ENCODE data around the gene GCGR.

GCGR gene

DNA sequence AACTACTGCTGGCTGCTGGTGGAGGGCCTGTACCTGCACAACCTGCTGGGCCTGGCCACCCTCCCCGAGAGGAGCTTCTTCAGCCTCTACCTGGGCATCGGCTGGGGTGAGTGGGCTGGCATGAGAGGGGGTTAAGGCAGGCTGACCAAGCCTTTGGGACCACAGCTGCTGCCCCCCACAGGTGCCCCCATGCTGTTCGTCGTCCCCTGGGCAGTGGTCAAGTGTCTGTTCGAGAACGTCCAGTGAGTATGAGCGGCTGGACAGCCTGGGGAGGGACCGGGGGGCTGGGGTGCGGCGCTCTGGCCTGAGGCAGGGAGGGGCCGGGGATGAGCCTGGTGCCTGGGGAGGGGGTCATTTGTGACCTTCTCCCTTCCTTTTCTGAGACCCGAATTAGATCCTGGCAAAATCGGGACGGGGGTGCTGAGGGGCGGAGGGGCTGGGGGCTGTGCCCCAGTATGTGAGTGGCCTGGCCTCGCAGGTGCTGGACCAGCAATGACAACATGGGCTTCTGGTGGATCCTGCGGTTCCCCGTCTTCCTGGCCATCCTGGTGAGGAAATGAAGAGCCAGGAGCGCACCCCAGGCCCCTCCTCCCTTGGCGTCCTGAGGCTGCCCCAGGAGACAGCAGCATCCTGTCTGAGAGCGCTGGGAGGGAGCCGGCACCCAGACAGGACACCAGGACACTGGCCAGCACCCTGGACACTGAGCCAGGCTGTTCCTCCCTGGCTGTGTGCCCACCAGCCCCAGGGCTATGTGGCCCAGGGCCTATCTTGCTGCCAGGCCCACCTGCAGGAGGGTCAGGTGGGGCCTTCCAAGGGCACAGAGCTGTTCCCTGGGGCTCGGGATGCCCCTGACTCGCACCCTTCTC lies 8.0 kb downstream of the GCGR start:
- DNase-seq: no peak

DNA sequence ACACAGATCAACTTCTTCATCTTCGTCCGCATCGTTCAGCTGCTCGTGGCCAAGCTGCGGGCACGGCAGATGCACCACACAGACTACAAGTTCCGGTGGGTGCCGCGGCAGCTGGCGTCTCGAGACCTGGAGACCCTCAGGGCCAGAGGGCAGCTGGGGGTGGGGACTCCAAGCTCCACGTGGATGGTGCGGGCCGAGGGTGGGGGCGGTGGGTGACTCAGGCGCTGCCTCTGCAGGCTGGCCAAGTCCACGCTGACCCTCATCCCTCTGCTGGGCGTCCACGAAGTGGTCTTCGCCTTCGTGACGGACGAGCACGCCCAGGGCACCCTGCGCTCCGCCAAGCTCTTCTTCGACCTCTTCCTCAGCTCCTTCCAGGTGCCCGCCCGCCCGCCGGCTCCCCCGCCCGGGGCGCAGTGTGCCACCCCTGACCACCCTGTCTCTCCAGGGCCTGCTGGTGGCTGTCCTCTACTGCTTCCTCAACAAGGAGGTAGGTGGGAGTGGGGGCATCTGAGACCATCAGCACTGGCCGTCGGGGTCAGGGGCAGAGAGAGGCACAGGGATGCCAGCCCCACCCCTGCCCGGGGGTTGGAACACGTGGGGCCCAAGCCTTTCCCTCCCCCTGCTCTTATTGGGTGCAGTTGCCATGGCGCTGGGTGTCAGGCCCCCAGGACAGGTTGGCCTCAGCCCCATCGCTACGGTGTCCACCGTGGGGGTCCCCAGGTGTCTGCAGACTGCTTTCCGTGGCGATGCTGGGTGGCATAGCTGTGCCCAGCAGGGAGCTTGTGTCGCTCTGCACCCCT lies 8.8 kb downstream of the GCGR start:
- no peak for DNase-seq

DNA sequence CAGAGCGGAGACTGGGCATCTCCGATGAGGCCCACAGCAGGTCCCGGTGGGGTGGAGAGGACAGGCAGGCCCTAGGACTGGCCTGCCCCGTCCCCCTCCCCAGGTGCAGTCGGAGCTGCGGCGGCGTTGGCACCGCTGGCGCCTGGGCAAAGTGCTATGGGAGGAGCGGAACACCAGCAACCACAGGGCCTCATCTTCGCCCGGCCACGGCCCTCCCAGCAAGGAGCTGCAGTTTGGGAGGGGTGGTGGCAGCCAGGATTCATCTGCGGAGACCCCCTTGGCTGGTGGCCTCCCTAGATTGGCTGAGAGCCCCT lies 9.4 kb downstream of the GCGR start:
- no peak for DNase-seq

DNA sequence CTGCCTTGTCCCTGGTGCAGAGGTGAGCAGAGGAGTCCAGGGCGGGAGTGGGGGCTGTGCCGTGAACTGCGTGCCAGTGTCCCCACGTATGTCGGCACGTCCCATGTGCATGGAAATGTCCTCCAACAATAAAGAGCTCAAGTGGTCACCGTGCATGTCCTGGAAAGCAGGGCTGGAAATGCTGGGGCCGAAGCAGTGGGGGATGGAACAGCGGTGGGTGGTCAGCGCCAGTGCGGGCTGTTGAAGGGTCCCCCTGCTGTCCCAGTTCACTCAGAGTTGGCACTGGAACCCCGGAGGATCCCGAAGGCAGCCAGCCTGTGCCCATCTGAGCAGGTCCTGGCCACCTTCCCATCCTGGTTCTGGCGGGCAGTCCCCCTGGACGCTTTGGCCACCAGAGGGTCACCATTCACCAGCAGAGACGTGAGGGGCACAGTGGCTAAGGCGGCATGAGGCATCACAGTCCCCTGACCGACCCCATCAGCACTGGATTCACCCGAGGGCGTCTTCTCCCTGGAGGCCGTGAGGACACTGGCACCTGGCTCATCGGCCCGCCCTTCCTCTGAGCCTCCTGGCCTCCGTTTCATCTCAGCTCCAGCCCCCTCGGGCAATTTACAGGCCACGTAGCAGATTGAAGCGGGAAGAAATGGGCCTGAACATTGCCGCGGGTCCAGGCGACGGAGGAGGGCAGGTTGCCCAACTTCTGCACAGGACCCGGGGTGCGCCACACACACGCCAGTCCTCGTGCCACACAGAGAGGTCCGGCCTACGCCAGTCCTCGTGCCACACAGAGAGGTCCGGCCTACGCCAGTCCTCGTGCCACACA lies 10.1 kb downstream of the GCGR start:
- DNase-seq: no peak

DNA sequence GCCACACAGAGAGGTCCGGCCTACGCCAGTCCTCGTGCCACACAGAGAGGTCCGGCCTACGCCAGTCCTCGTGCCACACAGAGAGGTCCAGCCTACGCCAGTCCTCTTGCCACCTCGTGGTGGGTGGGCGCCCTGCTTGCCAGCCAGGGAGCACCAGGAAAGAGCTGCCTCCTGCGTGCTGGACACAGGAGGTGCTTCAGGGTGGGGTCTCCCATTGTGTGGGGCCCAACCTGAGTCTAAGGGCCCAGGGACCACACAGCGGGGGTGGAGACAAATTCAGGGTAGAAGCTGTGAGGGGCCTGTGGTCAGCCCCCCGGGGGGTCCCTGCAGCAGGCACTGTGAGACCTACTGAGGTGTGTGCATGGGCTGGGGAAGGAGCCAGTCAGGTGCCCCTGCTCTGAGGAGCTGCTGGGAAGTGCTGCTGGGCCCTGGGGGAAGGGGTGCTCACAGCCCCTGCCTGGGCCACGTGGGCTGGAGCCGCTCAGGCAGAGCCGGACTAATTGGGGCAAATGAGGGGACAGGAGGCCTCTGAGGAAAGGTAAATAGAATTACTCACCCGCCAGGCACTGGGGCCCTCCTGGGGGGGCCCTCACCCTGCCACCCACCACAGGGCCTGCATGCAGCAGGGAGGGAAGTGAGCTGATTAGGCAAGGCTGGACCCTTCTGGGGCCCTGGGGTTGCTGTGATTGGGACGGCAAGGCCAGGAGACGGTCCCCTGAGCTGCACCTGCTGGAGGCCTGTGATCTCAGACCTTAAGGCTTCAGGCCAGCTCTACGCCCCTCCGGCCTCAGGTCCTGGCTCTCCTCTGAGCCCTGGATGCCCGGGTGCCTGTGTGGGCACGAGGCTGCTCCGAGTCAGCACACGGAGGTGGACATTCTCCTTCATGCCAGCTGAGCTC lies 11.0 kb downstream of the GCGR start:
- DNase-seq: peak; percentile 72

DNA sequence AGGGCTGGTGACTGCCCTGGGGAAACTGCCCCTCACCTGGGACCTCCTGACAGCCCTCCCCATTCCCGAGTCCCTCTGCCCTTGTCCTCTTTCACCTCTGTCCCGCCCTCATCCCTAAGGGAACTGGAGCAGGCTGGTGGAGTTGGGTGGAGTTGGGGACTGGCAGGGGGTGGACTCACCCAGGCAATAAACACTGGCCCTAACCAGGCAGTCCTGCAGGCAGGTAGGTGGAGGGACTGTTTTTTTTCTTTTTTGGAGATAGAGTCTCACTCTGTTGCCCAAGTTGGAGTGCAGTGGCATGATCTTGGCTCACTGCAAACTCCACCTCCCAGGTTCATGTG lies 11.7 kb downstream of the GCGR start:
- no peak for DNase-seq

DNA sequence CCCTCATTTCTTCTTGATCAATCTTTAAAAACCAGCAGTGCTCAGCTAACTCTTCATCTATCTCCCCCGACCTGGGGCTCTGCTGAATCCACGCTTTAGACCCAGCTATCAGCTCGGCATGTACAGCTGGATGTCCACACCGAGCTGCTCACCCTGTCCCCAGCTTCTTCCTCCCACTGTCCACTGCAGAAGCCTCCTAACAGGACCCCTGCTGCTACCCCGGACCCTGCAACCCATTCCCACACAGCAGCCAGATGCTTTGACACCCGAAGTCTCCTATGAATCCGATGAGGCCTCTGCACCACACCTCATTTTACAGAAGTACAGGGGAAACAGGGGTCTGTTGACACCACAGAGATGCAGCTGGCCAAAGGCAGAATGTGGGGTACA lies 13.8 kb downstream of the GCGR start:
- DNase-seq: no peak

DNA sequence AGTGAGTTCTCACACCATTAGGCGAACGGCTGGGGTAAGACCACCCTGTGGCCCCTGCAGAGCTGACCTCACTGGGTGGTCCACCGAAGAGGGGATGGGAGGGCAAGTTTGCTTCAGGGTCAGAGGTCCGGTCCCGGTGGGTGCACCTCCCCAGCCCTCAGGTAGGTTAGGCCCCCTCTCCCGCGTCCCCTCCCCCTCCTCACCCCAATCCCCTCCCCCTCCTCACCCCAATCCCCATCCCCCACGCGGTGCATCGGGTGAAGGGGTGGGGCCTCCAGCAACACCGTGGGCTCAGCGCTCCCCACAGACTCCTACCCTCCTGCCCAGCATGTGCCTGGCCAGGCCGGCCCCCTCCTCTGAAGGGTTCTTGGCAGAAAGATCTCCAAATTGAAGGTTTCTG lies 15.8 kb downstream of the GCGR start:
- no peak for DNase-seq

DNA sequence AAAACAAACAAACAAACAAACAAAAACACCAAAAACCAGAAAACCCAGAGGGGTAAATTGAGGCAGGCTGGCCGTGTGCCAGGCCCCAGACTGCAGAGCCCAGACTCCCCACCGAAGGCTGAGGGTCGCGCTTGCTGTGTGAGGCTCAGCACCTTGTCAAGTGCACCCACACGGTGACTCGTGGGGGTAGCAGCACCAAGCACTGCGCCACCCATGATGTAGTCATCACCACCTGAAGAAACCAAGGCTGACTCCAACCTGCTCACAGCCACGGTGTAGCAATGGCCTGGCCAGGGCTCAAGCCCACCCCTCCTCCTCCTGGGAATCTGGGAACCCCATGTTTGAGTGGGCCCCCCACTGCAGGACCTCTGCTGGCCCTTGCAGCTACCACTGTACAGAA lies 17.2 kb downstream of the GCGR start:
- no peak for DNase-seq

DNA sequence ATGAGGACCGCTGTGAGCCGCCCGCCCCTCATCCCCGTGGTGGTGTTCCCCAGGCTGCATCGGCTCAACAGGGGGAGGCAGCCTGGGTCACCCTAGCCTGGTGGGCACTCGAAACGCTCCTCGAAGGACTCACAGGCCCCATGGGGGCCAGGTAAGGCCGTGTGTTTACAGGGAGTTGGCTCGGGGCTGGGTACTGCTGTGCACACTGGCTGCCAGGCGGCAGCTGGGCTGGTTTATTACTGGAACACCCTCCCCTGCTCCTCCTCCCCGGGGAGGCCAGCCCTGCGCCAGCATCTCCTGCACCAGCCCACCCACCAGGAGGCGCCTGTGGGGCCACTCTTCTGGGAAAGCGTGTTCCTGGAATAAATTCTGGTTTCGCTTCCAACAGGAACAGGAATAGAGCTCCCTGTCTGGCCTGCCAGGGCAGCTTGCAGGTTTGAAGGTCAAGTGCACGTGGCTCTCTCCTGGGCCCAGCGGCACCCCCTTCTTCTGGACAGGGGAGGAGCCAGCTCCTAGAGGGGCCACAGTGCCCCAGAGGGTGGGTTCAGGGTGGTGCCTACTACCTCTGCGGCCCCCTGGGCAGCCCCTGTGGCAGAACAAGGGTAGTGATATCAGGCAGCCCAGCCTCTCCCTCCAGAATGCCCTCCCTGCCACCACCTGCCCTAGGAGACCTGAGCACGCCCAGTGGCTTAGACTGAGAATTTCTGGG lies 17.8 kb downstream of the GCGR start:
- no peak for DNase-seq

DNA sequence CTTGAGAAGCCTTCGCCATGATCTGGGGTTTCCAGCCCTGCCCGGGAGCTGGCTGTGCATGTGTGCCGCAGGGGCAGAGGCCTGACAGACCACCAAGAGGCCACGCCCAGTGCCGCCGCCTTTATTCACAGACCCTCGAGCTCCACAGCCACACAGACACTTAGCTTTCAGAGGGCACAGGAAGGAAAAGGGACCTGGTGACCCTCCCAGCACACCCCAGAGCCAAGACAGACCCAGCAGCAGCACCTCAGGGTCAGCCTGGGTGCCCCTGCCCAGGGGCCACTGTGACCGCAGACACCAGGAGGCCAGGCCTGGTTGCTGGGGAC lies 18.3 kb downstream of the GCGR start:
- no peak for DNase-seq

DNA sequence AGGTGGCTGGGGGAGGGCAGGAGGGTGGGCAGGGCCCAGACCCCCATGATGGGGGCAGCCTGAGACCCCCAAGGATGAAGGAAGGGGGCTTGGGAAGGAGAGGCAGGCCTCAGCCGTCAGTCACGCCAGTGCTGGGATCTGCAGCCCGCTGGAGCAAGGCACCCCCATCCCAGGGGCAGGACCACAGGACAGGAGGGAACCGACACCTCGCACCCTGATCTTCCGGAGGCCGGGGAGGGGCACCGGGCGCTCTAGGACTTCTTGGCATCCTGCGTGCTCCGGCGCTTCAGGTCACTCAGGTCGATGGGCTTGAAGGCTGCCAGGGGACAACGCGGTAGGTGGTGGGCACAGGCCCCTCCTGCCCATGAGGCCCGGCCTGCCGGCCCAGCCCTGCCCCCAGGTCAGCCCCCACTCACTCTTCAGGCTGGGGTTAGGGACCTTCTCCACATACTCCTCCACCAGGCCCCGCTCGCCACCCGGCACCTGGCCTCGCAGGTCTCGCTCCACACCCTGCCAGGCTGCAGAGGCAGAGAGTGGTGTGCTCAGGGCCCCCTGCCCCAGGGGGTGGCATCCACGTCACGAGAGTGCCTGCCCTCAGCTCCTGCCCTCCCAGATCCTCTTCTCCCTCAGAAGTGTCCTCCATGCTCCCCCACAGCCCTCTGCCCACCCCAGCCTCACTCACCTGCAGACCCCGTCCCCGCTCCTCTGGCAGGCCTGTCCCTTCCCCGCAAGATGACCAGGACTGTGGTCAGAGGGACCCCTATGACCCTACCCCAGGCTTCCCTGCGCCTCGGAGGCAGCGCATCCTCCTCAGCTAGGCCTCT lies 19.3 kb downstream of the GCGR start:
- DNase-seq: no peak

DNA sequence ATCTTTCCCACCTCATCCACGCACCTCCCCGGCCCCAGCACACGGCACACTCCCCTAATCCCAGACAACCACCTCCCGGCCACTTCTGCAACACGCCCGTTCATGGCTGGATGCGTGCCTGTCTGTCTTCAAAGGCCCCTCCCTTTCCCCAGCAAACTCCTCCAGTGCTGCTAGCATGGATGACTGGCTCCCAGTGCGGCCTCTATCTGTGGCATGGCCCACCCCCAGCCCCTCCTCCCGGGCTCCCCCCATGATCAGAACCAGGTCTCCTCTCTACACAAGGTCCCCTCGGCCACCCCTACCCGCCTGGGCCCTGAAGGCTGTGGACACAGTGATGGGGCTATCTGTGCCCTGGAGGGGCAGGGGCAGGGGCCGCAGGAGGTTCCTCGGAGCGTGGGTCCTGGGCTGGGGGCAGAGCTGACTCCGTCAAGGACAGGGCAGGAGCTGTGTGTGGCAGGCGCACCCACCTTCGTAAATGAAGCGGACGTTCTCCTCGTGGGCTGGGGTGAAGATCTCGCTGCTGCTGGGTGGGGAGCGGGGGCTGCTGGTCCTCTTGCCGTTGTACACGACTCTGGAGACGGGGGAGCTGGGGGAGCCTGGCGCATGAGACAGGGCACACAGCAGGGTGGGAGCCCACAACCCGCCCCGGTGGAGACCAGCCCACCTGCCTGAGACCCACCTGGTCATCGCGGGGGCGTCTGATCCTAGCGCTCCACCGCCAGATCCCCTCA lies 20.0 kb downstream of the GCGR start:
- DNase-seq: no peak

DNA sequence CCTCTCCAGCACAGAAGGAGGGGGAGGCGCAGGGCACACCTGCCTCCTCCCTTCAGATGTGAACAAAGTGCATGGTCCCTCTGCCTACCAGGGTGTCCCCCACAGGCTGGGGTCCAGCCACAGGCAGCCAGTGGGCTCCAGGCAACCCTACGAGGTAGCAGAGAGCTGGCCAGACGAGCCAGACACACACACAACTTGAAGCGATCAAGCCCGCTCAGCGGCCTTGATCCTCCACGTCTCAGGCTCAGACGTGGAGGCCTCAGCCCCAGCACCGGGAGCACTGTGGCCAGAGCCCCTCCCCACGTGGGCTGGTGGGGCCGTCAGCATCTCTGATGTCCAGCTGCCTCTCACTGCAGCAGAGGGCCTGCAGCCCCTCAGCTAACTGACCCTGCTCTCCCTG lies 20.6 kb downstream of the GCGR start:
- DNase-seq: no peak

DNA sequence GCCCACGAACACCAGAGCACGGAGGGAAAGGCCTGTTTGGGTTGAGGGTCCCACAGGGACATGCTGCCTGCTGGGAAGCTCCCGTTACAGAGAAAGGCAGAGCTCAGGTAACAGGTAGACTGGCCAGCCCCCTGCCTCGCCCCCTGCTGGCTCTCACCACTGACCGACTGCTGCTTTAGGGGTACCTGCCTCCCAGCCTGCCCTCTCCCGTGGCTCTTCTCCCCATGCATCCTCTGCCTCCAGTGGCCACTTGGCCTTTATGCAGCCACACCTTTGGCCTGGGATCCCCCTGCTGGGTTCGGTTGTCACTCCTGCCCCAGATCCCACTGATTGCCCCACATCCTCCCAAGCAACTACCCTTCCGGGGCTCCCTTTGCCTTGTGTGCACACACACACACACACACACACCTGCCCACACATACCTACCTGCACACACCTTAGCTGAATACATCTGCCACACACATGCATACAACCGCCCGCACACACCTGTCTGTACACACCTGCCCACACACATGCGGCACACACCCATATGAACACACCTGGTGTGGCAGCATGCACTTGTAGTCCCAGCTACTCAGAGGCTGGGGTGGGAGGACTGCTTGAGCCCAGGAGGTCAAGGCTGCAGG lies 22.0 kb downstream of the GCGR start:
- DNase-seq: no peak

DNA sequence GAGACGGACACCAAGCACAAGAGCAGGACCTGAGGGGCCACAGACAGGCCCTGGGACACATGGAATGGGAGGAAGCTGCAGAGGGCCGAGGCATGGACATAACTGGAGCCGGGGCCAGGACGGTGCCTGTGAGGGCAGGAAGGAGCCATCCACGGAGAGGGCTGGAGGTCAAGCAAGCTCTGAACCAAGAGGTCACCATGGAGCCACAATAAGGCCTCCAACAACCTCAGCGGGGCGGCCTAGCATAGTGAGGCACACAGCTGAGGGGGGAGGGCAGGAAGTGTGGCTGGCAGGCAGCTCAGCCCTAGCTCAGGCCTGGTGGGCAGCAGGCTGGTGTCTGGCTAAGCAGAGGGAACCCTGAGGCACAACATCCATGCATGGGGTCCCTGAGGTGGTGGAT lies 24.7 kb downstream of the GCGR start:
- DNase-seq: no peak

DNA sequence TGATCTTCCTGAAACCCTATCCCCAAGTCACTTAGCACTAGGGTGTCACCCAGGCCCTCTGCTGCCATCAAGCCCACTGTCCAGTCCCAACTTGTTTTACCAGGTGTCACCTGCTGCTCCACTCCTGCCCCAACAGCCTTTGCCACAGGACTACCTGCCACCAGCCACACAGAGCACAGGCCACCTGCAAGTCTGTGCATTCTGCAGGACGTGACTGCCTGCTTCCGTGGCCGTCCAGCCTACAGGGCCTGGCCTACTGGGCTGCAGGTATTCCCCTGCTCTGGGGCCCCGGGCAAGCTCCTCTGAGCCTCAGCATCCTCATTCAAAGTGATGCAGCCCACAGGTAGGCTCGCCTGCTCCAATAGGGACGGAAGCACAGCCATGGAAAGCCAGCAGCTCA lies 25.9 kb downstream of the GCGR start:
- no peak for DNase-seq

DNA sequence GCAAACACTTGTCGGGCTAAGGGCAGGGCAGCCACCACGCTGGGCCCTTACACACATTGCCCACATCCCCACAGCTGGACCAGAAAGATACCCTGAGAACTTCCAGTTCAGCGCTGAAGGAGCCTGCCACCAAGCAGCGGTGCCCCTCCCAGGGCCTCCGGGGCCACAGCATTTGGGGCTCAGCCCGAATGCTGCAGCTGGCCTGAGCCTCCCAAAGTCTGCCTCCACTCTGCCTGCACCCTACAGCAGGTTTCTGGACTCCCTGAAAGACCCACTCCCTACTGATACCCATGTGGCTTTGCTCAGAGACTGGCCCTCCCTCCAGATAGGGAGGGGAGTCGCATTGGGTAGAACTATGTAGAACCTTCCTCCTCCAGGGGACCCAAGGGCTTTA lies 27.6 kb downstream of the GCGR start:
- no peak for DNase-seq

DNA sequence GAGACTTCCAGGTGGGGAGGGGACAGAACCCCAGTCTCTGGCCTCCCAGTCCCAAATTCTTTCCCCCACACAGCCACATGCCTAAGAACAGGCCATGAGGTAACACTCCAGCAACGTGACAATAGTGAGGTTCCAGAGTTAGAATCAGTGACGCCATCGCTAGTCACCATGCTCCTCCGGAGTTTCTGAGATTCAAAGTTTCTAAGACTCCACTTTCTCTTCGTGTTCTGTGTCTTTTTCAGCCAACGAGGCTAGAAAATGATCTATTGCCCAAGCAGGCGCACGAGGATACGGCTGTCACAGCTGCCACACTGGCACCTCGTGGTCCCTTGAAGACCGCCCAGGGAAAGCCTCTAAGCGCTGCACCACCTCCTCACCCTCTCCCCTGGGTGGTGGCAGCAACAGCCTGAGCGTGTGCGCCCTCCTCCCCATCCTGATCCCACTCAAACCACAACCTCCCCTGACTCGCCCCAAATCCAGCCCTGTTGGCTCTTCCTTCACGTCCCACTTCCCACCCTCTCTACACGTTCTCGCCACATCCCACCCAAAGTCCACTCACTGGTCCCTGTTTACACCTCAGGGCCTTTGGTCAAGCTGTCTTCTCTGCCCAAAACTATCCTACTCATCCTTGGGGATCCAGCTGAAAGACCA lies 28.1 kb downstream of the GCGR start:
- DNase-seq: no peak

Measured in right kidney (tissue), 1 donor.